Activated naive CD4-positive, alpha-beta T cell treated with anti-CD3 and anti-CD28 coated beads, Interleukin-2, amount 50 U/mL, for 72 hours (primary cell): ENCODE data around the gene RAVER1. TPM values are rescaled to one million over a fixed set of nuclear protein-coding genes. Genes with fewer than 3 reads are reported as not detected.
"Not testable (repeated sequence)": the region's sequence is repeated elsewhere in the genome, so short reads cannot be mapped to it uniquely, and the experiment has no call there.

ENCODE experiments used
- ATAC-seq, 2 donors: fragments of 150-1000 bp; cut with Tn5 transposase; 2 replicates each; pipeline ENCODE4 v1.10.0; 2021; ENCODE audit warnings: mild to moderate bottlenecking in 2 of 2, moderate library complexity in 2 of 2
- DNase-seq, 2 donors: peaks; one replicate each; pipeline ENCODE4 v3.0.0; 2021 to 2022; ENCODE audit warnings: low spot score in 2 of 2
- H3K27ac Mint-ChIP-seq, 2 donors: one replicate each; pipeline ENCODE4 v1.8.0; 2022; ENCODE audit warnings: mild to moderate bottlenecking in 2 of 2, mixed read lengths in 2 of 2
- H3K36me3 Mint-ChIP-seq, 2 donors: one replicate each; pipeline ENCODE4 v1.8.0; 2022; ENCODE audit warnings: mixed read lengths in 2 of 2
- H3K9me3 Mint-ChIP-seq, 2 donors: one replicate each; pipeline ENCODE4 v1.8.0; 2022; ENCODE audit warnings: mixed read lengths in 2 of 2
- total RNA-seq, 2 donors: library from RNA; stranded (reverse); gene quantifications; one replicate each; pipeline ENCODE4 v1.2.3, GENCODE V29; 2022

RAVER1 gene, protein sequence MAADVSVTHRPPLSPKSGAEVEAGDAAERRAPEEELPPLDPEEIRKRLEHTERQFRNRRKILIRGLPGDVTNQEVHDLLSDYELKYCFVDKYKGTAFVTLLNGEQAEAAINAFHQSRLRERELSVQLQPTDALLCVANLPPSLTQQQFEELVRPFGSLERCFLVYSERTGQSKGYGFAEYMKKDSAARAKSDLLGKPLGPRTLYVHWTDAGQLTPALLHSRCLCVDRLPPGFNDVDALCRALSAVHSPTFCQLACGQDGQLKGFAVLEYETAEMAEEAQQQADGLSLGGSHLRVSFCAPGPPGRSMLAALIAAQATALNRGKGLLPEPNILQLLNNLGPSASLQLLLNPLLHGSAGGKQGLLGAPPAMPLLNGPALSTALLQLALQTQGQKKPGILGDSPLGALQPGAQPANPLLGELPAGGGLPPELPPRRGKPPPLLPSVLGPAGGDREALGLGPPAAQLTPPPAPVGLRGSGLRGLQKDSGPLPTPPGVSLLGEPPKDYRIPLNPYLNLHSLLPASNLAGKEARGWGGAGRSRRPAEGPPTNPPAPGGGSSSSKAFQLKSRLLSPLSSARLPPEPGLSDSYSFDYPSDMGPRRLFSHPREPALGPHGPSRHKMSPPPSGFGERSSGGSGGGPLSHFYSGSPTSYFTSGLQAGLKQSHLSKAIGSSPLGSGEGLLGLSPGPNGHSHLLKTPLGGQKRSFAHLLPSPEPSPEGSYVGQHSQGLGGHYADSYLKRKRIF
- total RNA-seq: 100 to 1,000 TPM in 1 of 2 donors, 10 to 100 TPM in 1; 52.5 to 101 TPM

DNA sequence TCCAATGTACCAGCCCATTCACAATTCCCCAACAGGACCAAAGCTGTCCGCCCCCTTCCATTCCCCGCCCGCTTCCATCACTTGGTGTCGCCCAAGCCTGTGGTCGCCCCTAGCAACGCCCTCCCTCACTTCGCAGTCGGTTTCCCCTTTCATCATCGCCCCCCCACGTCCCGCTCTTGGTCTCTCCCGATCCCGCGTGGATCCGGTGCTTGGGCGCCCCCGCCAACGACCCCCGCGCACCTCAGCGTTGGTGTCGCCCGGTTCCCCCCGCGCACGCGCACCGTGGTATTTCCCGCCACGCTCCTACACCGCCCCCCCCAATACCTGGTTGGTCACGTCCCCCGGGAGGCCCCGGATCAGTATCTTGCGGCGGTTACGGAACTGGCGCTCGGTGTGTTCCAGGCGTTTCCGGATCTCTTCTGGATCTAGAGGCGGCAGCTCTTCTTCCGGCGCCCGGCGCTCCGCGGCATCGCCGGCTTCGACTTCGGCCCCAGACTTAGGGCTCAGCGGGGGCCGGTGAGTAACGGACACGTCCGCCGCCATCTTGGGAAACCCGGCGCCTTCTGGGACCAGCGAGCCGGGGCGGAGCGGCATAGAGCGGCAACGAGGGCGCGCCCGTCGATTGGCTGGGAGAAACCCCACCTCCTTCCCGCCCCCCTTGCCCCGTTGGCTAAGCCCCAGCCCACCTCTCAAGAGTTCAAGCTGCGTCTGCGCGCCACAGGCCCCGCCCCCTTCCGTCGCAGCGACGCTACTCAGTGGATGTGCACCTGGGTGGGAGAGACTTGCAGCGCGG lies at the start of gene RAVER1:
TSS of gene RAVER1 (minus strand) at position 565 of the 793 bp plus-strand sequence. CDS start at position 543, 22 bp downstream.
- Mint-ChIP-seq H3K27ac (peak within 1 kb of the TSS; percentile 95 to 96), H3K36me3 (peaks cover 30 to 32% of the 10 kb centered on the region in 2 donors)
- DNase-seq: peak; percentile 96 to 97

DNA sequence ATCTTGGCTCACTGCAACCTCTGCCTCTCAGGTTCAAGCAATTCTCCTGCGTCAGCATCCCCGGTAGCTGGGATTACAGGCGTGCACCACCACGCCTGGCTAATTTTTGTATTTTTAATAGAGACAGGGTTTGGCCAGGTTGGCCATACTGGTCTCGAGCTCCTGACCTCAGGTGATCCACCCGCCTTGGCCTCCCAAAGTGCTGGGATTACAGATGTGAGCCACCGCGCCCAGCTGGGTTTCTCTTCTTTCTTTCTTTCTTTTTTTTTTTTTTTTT lies 49.8 kb upstream of the RAVER1 start:
- not testable (repeated sequence) for DNase-seq, H3K27ac Mint-ChIP-seq, H3K9me3 Mint-ChIP-seq, ATAC-seq
- H3K36me3 Mint-ChIP-seq: peaks cover 13 to 15% of the 10 kb centered on the region in 2 donors

More for the DNA sequence above, at the start of gene RAVER1:
- ATAC-seq: peak; percentile 94 to 96
- no peaks in the 10 kb centered on the region for H3K9me3 Mint-ChIP-seq

DNA sequence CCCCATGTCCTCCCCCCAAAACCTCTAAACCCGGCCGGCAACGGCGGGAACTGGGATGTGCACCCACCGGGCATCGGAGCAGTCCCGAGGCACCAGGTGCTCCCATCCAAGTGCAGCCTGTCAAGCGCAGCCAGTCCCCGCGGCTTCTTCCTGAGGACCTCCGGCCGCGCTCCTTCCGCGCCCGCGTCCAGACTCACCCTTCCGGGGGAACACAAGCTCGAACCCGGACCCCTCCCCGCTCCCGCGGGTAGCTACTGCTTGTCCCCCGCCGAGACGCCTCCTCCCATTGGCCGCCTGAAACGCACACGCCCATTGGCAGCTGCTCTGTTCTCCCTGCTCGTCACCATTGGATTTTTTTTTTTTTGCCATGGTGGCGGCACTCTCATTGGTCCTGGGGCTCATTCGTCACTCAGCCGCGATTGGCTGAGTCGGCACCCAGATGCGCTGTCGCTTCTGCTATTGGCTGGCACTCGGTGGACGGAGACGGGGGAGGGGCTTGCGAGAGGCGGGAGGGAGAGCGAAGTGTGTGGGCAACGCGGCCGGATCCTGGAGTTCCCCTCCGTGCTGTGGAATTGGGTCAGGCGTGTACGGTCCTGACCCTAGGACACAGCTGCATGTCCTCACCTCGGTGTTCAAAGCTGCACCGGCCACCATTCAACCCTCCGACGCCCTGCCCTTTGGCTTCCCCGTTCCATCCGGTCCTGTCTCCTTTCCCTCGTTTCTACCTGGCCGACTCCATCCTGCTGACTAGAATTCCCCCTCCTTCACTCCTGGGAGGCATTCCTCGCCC lies 47.2 kb upstream of the RAVER1 start, which contains the start of gene TYK2:
TSS of gene TYK2 (minus strand) at position 260 of the 790 bp plus-strand sequence. CDS start 2,166 bp downstream, outside the sequence.
- peaks cover 14 to 16% of the 10 kb centered on the region in 2 donors for H3K36me3 Mint-ChIP-seq

DNA sequence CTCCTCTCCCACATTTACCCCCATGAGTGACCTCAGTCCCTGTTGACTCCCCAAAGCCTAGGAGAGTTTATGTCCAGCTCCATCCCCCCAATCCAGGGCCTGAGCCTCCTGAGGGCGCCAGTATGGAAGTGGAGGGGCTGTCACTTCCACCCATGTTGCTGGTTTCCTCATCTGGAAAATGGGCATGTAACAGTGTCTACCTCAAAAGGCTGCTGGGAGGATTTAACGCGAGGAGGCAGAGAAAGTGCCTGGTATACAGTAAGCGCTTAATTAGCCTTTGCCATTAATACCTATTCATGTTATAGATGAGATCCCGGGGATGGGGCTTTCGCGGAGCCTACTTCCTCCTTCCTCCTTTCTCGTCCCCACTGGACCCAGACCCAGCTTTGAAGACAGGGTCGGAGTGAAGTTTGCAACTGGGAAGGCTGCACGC lies 46.6 kb upstream of the RAVER1 start:
- DNase-seq: peak in 1 of 2 donors; percentile 22
- Mint-ChIP-seq H3K27ac (peak overlapping the region; percentile 79 to 90), H3K9me3 (no peaks in the 10 kb centered on the region), H3K36me3 (peaks cover 16 to 18% of the 10 kb centered on the region in 2 donors)
- ATAC-seq: peak; percentile 2

More for the DNA sequence above, 47.2 kb upstream of the RAVER1 start, which contains the start of gene TYK2:
- ATAC-seq: peak; percentile 97 to 99
- Mint-ChIP-seq H3K27ac (peak within 1 kb of the TSS; percentile 79 to 90), H3K9me3 (no peaks in the 10 kb centered on the region)
- peak; percentile 99 for DNase-seq

DNA sequence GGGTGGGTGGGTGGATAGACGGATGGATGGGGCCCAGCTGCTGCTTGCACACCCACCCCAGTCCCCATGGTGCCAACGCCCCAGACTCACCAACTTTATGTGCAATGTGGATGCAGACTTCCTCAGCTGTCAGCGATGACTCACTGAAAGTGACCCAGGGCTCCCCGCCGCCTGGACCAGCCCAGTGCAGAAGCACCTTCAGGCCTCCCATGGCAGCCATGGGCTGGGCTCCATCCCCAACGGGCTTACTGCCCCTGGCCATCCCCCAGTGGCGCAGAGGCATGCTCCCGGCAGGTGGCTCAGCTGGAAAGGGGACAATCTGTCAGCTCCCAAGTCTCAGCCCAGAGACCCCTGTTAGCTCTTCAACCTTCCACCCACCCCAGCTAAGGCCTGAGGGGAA lies 44.8 kb upstream of the RAVER1 start:
- H3K27ac Mint-ChIP-seq: peak overlapping the region in 1 of 2 donors; percentile 55
- peaks cover 16 to 21% of the 10 kb centered on the region in 2 donors for H3K36me3 Mint-ChIP-seq
- ATAC-seq: no peak
- DNase-seq: no peak
- no peaks in the 10 kb centered on the region for H3K9me3 Mint-ChIP-seq

DNA sequence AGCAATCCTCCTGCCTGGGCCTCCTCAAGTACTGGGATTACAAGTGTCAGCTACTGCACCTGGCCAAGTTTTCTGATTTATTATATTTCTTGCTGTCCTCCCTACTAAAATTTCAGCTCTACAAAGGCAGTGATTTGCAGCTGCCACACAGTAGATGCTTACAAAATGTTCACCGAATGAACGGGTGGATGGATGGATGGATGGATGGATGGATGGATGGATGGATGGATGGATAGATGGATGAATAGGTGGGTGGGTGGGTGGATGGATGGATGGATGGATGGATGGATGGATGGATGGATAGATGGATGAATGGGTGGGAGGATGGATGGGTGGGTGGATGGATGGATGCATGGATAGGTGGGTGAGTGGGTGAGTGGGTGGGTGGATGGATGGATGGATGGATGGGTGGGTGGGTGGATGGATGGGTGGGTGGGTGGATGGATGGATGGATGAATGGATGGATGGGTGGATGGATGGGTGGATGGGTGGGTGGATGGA lies 43.9 kb upstream of the RAVER1 start:
- not testable (repeated sequence) for H3K27ac Mint-ChIP-seq, H3K9me3 Mint-ChIP-seq, DNase-seq, ATAC-seq
- peaks cover 16 to 21% of the 10 kb centered on the region in 2 donors for H3K36me3 Mint-ChIP-seq

DNA sequence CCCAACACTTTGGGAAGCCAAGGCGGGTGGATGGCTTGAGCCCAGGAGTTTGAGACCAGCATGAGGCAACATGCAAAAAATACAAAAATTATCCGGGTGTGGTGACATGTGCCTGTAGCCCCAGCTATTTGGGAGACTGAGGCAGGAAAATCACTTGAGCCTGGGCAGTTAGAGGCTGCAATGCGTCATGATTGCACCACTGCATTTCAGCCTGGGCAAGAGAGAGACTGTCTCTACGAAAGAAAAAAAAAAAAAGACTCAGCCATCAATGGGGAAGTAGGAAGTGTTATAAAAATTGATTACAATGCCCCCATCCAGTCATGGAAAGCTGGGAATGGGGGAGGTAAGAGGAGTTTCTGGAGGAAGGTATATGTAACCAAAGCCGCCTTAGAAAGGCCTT lies 41.6 kb upstream of the RAVER1 start:
- Mint-ChIP-seq H3K27ac (peak overlapping the region; percentile 2 to 28), H3K9me3 (no peaks in the 10 kb centered on the region), H3K36me3 (peaks cover 12 to 14% of the 10 kb centered on the region in 2 donors)
- ATAC-seq (no peak), DNase-seq (no peak)

DNA sequence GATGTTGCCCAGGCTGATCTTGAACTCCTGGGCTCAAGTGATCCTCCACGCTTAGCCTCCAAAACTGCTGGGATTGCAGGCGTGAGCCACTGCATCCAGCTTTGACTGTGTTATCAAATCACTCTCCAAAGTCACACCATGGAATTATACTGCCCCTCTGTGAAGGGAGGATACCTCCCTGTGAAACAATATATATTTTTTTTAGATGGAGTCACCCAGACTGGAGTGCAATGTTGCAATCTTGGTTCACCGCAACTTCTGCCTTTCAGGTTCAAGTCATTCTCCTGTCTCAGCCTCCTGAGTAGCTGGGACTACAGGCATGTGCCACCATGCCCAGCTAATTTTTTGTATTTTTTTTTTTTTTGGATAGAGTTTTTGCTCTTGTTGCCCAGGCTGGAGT lies 39.4 kb upstream of the RAVER1 start:
- DNase-seq (no peak), ATAC-seq (no peak)
- Mint-ChIP-seq H3K36me3 (peaks cover 9 to 16% of the 10 kb centered on the region in 2 donors), H3K9me3 (no peaks in the 10 kb centered on the region), H3K27ac (no peak overlapping the region)

DNA sequence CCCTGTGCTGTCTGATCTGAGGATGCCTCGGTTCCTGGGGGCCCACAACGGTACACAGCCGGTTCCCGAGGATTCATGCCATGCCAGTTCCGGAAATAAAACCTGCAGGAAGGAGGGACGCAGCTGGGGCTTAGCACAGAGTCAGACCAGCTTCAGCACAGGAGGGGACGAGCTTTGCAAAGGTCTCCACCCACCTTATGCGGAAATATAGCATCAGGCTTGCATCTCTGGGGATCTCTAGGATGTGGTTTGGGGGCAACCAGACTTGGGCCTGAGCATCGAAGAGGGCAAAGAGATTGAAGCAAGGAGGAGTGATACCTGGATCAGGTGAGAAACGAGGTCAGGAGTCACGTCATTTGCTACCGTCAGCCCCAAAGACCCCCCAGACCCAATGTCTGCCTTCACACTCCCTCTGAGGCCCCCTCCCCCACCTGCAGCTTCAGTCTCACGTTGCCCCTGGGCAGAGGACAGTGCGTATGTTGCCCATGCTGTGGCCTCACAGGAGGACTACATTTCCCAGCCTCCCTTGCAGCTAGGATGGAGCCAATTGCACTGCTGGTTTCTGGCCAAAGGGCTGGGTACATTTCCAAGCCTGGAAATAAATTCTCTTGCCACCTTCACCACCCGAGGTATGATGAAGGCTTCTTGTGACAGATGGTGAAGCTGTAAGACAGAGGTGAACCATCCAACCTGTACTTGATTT lies 34.9 kb upstream of the RAVER1 start:
- Mint-ChIP-seq H3K36me3 (peaks cover 9% of the 10 kb centered on the region in 2 donors), H3K27ac (no peak overlapping the region), H3K9me3 (no peaks in the 10 kb centered on the region)
- DNase-seq (no peak), ATAC-seq (no peak)

DNA sequence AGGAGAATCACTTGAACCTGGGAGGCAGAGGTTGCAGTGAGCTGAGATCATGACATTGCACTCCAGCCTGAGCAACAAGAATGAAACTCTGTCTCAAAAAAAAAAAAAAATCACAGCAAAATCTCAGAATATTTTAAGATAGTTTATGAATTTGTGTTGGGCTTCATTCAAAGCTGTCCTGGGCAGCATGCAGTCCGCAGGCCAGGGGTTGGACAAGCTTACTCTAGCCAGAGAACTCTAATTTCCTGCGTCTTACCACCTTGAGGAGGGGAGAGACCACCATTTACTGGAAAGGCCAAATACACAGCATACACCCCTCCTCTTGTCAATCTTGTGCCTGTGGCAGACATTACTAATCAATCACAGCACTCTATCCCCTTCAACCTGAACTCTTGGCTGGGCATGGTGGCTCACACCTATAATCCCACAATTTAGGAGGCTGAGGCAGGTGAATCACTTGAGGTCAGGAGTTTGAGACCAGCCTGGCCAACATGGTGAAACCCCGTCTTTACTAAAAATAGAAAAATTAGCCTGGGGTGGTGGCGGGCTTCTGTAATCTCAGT lies 33.7 kb upstream of the RAVER1 start:
- not testable (repeated sequence) for DNase-seq, ATAC-seq, H3K36me3 Mint-ChIP-seq, H3K9me3 Mint-ChIP-seq, H3K27ac Mint-ChIP-seq

DNA sequence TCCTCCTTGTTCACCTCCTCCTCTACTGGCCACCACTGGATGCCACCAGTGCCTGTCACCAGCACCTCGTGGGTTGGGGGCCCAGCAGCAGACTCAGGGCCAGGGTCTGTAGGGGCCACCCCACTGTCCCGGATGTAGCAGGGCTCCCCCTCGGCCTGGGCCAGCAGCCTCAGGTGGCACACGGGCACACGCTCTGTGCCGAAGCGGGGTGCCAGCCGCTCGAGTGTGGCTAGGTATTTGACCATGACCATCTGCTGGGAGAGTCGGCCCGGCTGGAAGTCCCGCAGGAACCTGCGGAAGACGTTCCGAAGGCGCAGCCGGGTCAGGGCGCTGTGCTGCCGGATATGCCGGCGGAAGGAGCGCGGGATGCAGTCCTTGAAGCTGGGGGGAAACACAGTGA lies 32.2 kb upstream of the RAVER1 start:
- no peak for DNase-seq
- Mint-ChIP-seq H3K36me3 (peaks cover 9% of the 10 kb centered on the region in 2 donors), H3K9me3 (no peaks in the 10 kb centered on the region), H3K27ac (no peak overlapping the region)
- ATAC-seq: no peak

DNA sequence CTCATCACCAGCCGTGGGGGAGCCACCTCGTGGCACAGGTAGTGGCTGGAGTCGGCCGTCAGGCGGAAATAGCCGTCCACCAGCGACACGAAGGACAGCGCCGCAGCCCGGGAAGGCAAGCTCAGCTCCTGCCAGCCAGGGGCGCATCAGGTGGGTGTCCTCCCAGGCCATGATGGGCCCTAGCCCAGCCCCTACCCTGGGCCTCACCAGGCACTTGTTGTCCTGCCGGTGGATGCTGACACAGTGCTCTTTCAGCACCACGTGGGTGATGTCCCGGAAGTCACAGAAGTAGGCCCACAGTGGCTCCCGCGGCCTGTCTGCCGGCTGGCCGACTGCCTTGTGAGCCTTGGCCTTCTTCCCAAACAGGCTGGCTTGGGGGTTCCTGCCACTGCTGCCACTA lies 31.3 kb upstream of the RAVER1 start:
- H3K27ac Mint-ChIP-seq: no peak overlapping the region
- peaks cover 7 to 8% of the 10 kb centered on the region in 2 donors for H3K36me3 Mint-ChIP-seq
- no peaks in the 10 kb centered on the region for H3K9me3 Mint-ChIP-seq
- ATAC-seq (no peak), DNase-seq (no peak)

DNA sequence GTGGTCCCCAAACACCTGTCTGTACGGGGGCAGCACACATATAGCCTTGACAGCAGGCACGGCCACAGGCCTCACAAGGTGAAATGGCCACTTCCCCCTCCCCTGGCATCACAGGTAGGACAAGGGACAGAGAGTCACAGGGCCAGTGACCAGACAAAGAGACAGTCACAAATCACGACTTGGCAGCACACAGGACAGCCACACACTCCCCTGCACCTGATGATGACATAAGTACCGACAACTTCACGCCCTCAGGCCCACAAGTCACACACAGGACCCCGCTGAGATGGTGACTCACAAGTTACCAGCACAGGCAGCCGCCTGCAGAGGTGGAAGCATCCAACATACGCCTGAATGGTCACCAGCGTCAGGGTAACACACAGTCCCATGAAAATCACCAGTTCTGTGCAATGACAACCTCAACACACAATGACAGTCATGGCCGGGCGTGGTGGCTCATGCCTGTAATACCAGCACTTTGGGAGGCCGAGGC lies 30.5 kb upstream of the RAVER1 start:
- ATAC-seq: peak; percentile 24 to 38
- Mint-ChIP-seq H3K27ac (no peak overlapping the region), H3K36me3 (no peaks in the 10 kb centered on the region), H3K9me3 (no peaks in the 10 kb centered on the region)
- DNase-seq: no peak

DNA sequence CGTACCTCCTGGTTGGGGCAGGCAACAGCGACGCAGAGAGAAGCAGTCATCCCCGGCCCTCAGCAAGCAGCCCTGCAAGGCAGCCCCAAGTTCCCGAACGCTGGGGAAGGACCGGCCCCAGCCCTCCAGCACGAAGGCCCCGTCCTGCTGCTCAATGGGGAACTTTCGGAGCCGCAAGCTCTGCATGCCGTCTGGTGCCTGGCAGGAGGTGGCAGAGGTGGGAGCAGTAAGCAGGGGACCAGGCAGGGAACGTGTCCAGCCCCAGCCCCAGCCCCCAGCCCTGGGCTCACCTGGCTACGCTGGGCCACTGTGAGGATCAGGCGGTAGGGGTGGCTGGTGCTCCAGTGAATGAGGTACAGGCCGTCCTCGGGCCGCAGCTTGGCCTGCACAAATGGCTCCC lies 28.9 kb upstream of the RAVER1 start:
- Mint-ChIP-seq H3K27ac (no peak overlapping the region), H3K36me3 (no peaks in the 10 kb centered on the region), H3K9me3 (no peaks in the 10 kb centered on the region)
- DNase-seq: no peak
- ATAC-seq: no peak

DNA sequence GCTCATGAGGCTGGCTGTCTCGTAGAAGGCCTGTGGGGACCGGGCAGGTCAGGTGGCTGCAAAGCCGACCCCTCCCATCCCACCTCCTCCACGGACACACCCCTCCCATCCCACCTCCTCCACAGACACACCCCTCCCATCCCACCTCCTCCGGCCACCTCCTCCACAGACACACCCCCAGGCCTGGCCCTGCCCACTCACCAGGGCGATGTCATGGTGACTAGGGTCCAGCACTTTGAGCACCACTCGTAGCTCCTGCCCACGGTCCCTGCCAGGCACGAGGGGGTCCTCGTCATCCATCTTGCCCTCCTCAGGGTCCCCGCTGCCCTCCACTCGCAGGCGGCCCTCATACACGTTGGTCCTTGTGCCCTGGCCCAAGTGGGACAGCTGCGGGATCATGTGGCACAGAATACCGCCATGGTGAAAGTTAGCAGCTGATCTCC lies 28.3 kb upstream of the RAVER1 start:
- H3K9me3 Mint-ChIP-seq: no peaks in the 10 kb centered on the region
- H3K27ac Mint-ChIP-seq: no peak overlapping the region
- no peaks in the 10 kb centered on the region for H3K36me3 Mint-ChIP-seq
- ATAC-seq (no peak), DNase-seq (no peak)
